Osteocyte (in vitro differentiated cells): Measurements from ENCODE around the gene COL4A1. TPM values are rescaled to one million over a fixed set of nuclear protein-coding genes. Genes with fewer than 3 reads are reported as not detected.
A peak's percentile ranks its signal among the peaks of the same experiment; 100 is the strongest.

Source experiments
- DNase-seq: peaks from one replicate; pipeline ENCODE4 v3.0.0; 2021; ENCODE audit warnings: mixed read lengths; ENCODE audit not compliant: unreplicated experiment; ENCODE audit errors: extremely low spot score
- H3K27ac Mint-ChIP-seq: one replicate; pipeline ENCODE4 v1.8.0; 2021; ENCODE audit warnings: mild to moderate bottlenecking, mixed read lengths; ENCODE audit not compliant: unreplicated experiment
- H3K27me3 Mint-ChIP-seq: one replicate; pipeline ENCODE4 v1.8.0; 2021; ENCODE audit warnings: mixed read lengths; ENCODE audit not compliant: unreplicated experiment
- H3K36me3 Mint-ChIP-seq: one replicate; pipeline ENCODE4 v1.8.0; 2021; ENCODE audit warnings: mixed read lengths; ENCODE audit not compliant: unreplicated experiment
- H3K4me1 Mint-ChIP-seq: one replicate; pipeline ENCODE4 v1.8.0; 2021; ENCODE audit warnings: mixed read lengths; ENCODE audit not compliant: unreplicated experiment
- H3K4me3 Mint-ChIP-seq: one replicate; pipeline ENCODE4 v1.8.0; 2021; ENCODE audit warnings: mild to moderate bottlenecking, moderate library complexity, mixed read lengths; ENCODE audit not compliant: unreplicated experiment
- H3K9me3 Mint-ChIP-seq: one replicate; pipeline ENCODE4 v1.8.0; 2021; ENCODE audit warnings: mixed read lengths; ENCODE audit not compliant: unreplicated experiment
- CTCF ChIP-seq: fragments of 200-600 bp; sonication (generic); IDR thresholded peaks from 2 replicates; pipeline ENCODE4 v1.5.0; 2021; ENCODE audit warnings: antibody characterized with exemption, mild to moderate bottlenecking, moderate library complexity
- total RNA-seq: library from RNA; stranded (reverse); gene quantifications from 2 replicates; pipeline ENCODE4 v1.2.1, GENCODE V29; 2021

COL4A1 gene
- total RNA-seq, 1 donor from 2014 or later: 3,181 TPM

GRCh38 chr13:110211735-110212134 is 95.2 kb downstream of the COL4A1 start:
- peak overlapping the region; percentile 41 for H3K27ac Mint-ChIP-seq
- DNase-seq: peak; percentile 51
- H3K36me3 Mint-ChIP-seq: peaks cover 57% of the 10 kb centered on the region
- no peak overlapping the region for H3K4me3 Mint-ChIP-seq
- no peaks in the 10 kb centered on the region for H3K27me3 Mint-ChIP-seq
- H3K4me1 Mint-ChIP-seq: peaks cover 30% of the 10 kb centered on the region
- TF ChIP-seq CTCF: no peak
- no peaks in the 10 kb centered on the region for H3K9me3 Mint-ChIP-seq

GRCh38 chr13:110211046-110211445 is 95.9 kb downstream of the COL4A1 start:
- Mint-ChIP-seq H3K4me1 (peaks cover 23% of the 10 kb centered on the region), H3K4me3 (no peak overlapping the region), H3K36me3 (peaks cover 61% of the 10 kb centered on the region), H3K27ac (peak overlapping the region; percentile 38), H3K9me3 (no peaks in the 10 kb centered on the region), H3K27me3 (no peaks in the 10 kb centered on the region)
- DNase-seq: peak; percentile 56
- no peak for TF ChIP-seq CTCF

- peaks cover 18% of the 10 kb centered on the region for H3K4me1 Mint-ChIP-seq
Observed at GRCh38 chr13:110210604-110210985, 96.4 kb downstream of the COL4A1 start.

GRCh38 chr13:110209950-110210603 is 96.9 kb downstream of the COL4A1 start:
- Mint-ChIP-seq H3K9me3 (no peaks in the 10 kb centered on the region), H3K27me3 (no peaks in the 10 kb centered on the region), H3K4me1 (peaks cover 13% of the 10 kb centered on the region), H3K27ac (peak overlapping the region; percentile 23), H3K4me3 (no peak overlapping the region), H3K36me3 (peaks cover 68% of the 10 kb centered on the region)
- DNase-seq: peak; percentile 60
- no peak for TF ChIP-seq CTCF

More at GRCh38 chr13:110210604-110210985, 96.4 kb downstream of the COL4A1 start:
- Mint-ChIP-seq H3K27me3 (no peaks in the 10 kb centered on the region), H3K4me3 (no peak overlapping the region), H3K27ac (peak overlapping the region; percentile 38), H3K36me3 (peaks cover 64% of the 10 kb centered on the region), H3K9me3 (no peaks in the 10 kb centered on the region)
- peak; percentile 19 for DNase-seq
- no peak for TF ChIP-seq CTCF

- no peak for TF ChIP-seq CTCF
- Mint-ChIP-seq H3K4me3 (no peak overlapping the region), H3K27me3 (no peaks in the 10 kb centered on the region), H3K9me3 (no peaks in the 10 kb centered on the region), H3K27ac (no peak overlapping the region), H3K36me3 (peaks cover 65% of the 10 kb centered on the region), H3K4me1 (peaks cover 3% of the 10 kb centered on the region)
- peak; percentile 74 for DNase-seq
Observed at GRCh38 chr13:110208116-110208515, 98.8 kb downstream of the COL4A1 start.
